Activated T-cell treated with anti-CD3 and anti-CD28 coated beads, Interleukin-2, amount 50 U/mL, for 24 hours (primary cell): ENCODE results near the gene TRRAP.
"Not testable (repeated sequence)": the region's sequence is repeated elsewhere in the genome, so short reads cannot be mapped to it uniquely, and the experiment has no call there.

Experiments used
- DNase-seq: peaks from one replicate; pipeline ENCODE4 v3.0.0-alpha.2; 2020
- H3K27ac Mint-ChIP-seq: 2 replicates; pipeline ENCODE4 v1.8.0; 2020; ENCODE audit warnings: mild to moderate bottlenecking, mixed read lengths
- H3K27me3 Mint-ChIP-seq: 2 replicates; pipeline ENCODE4 v1.8.0; 2020; ENCODE audit warnings: mixed read lengths
- H3K36me3 Mint-ChIP-seq: 2 replicates; pipeline ENCODE4 v1.8.0; 2020; ENCODE audit warnings: low read depth, mixed read lengths
- H3K4me1 Mint-ChIP-seq: 2 replicates; pipeline ENCODE4 v1.8.0; 2020; ENCODE audit warnings: low read depth, mixed read lengths
- H3K4me3 Mint-ChIP-seq: 2 replicates; pipeline ENCODE4 v1.8.0; 2020; ENCODE audit warnings: mild to moderate bottlenecking, moderate library complexity, mixed read lengths
- H3K9me3 Mint-ChIP-seq: 2 replicates; pipeline ENCODE4 v1.8.0; 2020; ENCODE audit warnings: mixed read lengths

Gene TRRAP

GRCh38 chr7:98878365-98879197 is at the start of gene TRRAP:
Gene TRRAP, plus strand, starts transcription at chr7:98878532. Its CDS starts 2,619 bp downstream, at chr7:98881151.
- peak; percentile 90 for DNase-seq
- Mint-ChIP-seq H3K36me3 (peaks cover 44% of the 10 kb centered on the region), H3K4me1 (peaks cover 27% of the 10 kb centered on the region), H3K4me3 (peak within 1 kb of the TSS; percentile 93), H3K27me3 (peaks cover 3% of the 10 kb centered on the region), H3K9me3 (no peaks in the 10 kb centered on the region), H3K27ac (peak within 1 kb of the TSS; percentile 96)

GRCh38 chr7:98830972-98831548 is 47.3 kb upstream of the TRRAP start:
- H3K27me3 Mint-ChIP-seq: peaks cover 11% of the 10 kb centered on the region
- no peaks in the 10 kb centered on the region for H3K4me1 Mint-ChIP-seq
- no peak overlapping the region for H3K27ac Mint-ChIP-seq
- no peaks in the 10 kb centered on the region for H3K9me3 Mint-ChIP-seq
- no peak for DNase-seq
- no peak overlapping the region for H3K4me3 Mint-ChIP-seq
- no peaks in the 10 kb centered on the region for H3K36me3 Mint-ChIP-seq

GRCh38 chr7:98831641-98832221 is 46.6 kb upstream of the TRRAP start:
- Mint-ChIP-seq H3K36me3 (no peaks in the 10 kb centered on the region), H3K4me3 (no peak overlapping the region), H3K27ac (no peak overlapping the region), H3K9me3 (no peaks in the 10 kb centered on the region), H3K4me1 (no peaks in the 10 kb centered on the region), H3K27me3 (peaks cover 12% of the 10 kb centered on the region)
- DNase-seq: peak; percentile 49

DNA sequence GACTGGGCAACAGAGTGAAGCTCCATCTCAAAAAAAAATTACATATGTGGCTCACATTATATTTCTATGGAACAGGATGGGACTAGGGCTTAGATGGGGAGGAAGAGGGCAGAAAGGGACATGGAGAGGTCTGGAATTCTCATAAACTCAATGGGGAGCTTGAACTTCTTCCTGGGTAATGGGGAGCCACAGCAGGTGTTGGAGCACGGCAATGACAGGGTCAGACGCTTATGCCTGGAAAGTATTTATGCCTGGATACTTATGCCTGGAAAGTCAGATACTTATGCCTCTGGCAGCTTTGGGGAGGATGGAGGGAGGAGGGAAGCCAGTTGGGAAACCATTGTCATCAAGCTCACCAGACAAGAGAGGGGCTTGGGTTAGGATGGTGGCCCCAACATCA is 45.3 kb upstream of the TRRAP start:
- no peak overlapping the region for H3K4me3 Mint-ChIP-seq
- no peaks in the 10 kb centered on the region for H3K4me1 Mint-ChIP-seq
- no peaks in the 10 kb centered on the region for H3K36me3 Mint-ChIP-seq

DNA sequence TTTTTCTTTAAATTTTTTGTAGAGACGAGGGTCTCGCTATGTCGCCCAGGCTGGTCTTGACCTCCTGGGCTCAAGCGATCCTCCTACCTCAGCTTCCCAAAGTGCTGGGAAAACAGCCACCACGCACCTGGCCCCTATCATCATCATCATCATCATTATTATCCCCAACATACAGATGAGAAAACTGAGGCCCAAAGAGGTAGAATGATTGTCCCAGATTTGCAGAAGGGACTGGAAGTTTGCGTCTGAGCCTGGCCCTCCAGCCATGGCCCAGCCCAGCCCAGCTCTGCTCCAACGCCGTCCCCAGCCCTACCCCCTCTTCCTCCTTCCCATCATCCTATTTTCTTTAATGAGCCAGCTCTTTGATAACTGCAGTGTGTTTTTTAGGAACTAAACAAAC is 43.4 kb upstream of the TRRAP start:
- Mint-ChIP-seq H3K36me3 (no peaks in the 10 kb centered on the region), H3K4me3 (no peak overlapping the region), H3K9me3 (no peaks in the 10 kb centered on the region), H3K27me3 (peaks cover 15% of the 10 kb centered on the region), H3K4me1 (no peaks in the 10 kb centered on the region), H3K27ac (no peak overlapping the region)
- DNase-seq: no peak

More for the DNA sequence above, 45.3 kb upstream of the TRRAP start:
- H3K27me3 Mint-ChIP-seq: peaks cover 16% of the 10 kb centered on the region
- no peaks in the 10 kb centered on the region for H3K9me3 Mint-ChIP-seq
- H3K27ac Mint-ChIP-seq: no peak overlapping the region
- no peak for DNase-seq

- H3K9me3 Mint-ChIP-seq: no peaks in the 10 kb centered on the region
- H3K4me3 Mint-ChIP-seq: no peak overlapping the region
- no peaks in the 10 kb centered on the region for H3K36me3 Mint-ChIP-seq
- peaks cover 2% of the 10 kb centered on the region for H3K4me1 Mint-ChIP-seq
- peak; percentile 35 for DNase-seq
- H3K27me3 Mint-ChIP-seq: peaks cover 18% of the 10 kb centered on the region
- H3K27ac Mint-ChIP-seq: no peak overlapping the region
These were observed 41.3 kb upstream of the TRRAP start for GRCh38 chr7:98836811-98837629.

DNA sequence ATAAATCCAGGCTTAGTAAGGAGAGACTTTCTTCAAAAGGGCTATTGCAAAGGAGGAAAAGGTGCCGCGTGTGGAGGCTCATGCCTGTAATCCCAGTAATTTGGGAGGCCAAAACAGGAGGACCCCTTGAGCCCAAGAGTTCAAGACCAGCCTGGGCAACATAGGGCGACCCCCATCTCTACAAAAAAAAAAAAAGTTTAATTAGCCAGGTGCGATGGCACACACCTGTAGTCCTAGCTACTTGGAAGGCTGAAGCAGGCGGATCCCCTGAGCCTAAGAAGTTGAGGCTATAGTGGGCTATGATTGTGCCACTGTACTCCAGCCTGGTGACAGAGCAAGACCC is 40.7 kb upstream of the TRRAP start:
- peaks cover 18% of the 10 kb centered on the region for H3K27me3 Mint-ChIP-seq
- H3K36me3 Mint-ChIP-seq: no peaks in the 10 kb centered on the region
- H3K4me1 Mint-ChIP-seq: peaks cover 2% of the 10 kb centered on the region
- no peaks in the 10 kb centered on the region for H3K9me3 Mint-ChIP-seq
- H3K27ac Mint-ChIP-seq: no peak overlapping the region
- DNase-seq: no peak
- H3K4me3 Mint-ChIP-seq: no peak overlapping the region

GRCh38 chr7:98840096-98840495 is 38.2 kb upstream of the TRRAP start:
- peaks cover 2% of the 10 kb centered on the region for H3K4me1 Mint-ChIP-seq
- no peak overlapping the region for H3K27ac Mint-ChIP-seq
- H3K9me3 Mint-ChIP-seq: no peaks in the 10 kb centered on the region
- peaks cover 18% of the 10 kb centered on the region for H3K27me3 Mint-ChIP-seq
- DNase-seq: no peak
- H3K36me3 Mint-ChIP-seq: no peaks in the 10 kb centered on the region
- no peak overlapping the region for H3K4me3 Mint-ChIP-seq

- Mint-ChIP-seq H3K4me1 (peaks cover 2% of the 10 kb centered on the region), H3K27me3 (peaks cover 18% of the 10 kb centered on the region), H3K9me3 (no peaks in the 10 kb centered on the region), H3K4me3 (no peak overlapping the region), H3K36me3 (no peaks in the 10 kb centered on the region), H3K27ac (no peak overlapping the region)
- no peak for DNase-seq
These were observed 37.6 kb upstream of the TRRAP start for GRCh38 chr7:98840722-98841121.

GRCh38 chr7:98841179-98841997 is 36.9 kb upstream of the TRRAP start:
- H3K27ac Mint-ChIP-seq: no peak overlapping the region
- peak; percentile 85 for DNase-seq
- peaks cover 18% of the 10 kb centered on the region for H3K27me3 Mint-ChIP-seq
- H3K4me3 Mint-ChIP-seq: no peak overlapping the region
- peaks cover 2% of the 10 kb centered on the region for H3K4me1 Mint-ChIP-seq
- H3K36me3 Mint-ChIP-seq: no peaks in the 10 kb centered on the region
- H3K9me3 Mint-ChIP-seq: no peaks in the 10 kb centered on the region

DNA sequence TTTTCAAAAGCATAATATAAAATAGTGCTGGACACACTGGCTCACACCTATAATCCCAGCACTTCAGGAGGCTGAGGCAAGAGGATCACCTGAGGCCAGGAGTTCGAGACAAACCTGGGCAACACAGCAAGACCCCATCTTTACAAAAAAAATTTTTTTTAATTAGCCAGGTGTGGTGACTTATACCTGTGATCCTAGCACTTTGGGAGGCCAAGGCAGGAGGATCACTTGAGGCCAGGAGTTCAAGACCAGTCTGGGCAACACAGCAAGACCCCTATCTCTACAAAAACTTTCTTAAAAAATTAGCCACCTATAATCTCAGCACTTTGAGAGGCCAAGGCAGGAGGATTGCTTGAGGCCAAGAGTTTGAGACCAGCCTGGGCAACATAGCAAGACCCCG is 35.8 kb upstream of the TRRAP start:
- not testable (repeated sequence) for H3K4me3 Mint-ChIP-seq, H3K36me3 Mint-ChIP-seq, H3K27ac Mint-ChIP-seq, H3K4me1 Mint-ChIP-seq, H3K9me3 Mint-ChIP-seq, DNase-seq
- H3K27me3 Mint-ChIP-seq: peaks cover 10% of the 10 kb centered on the region

DNA sequence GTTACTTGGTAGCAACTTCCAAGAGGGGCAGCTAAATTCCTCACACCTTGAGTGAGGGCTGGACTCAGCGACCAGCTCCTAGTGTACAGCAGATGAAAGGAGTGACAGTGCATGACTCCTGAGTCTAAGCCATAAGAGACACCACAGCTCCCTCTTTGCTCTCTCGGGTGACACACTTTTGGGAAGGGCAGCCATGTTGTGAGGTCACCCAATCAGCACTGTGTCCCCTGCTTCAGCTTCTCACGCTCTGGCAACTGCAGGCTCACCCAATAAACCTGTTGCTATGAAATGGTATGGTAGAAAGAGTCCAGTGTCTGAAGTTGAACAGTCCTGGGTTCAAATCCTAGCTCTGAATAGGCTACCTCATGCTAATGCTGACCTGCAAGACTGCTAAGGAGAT is 29.4 kb upstream of the TRRAP start:
- Mint-ChIP-seq H3K4me3 (no peak overlapping the region), H3K9me3 (peaks cover 8% of the 10 kb centered on the region), H3K4me1 (no peaks in the 10 kb centered on the region), H3K27me3 (peaks cover 2% of the 10 kb centered on the region), H3K27ac (no peak overlapping the region), H3K36me3 (no peaks in the 10 kb centered on the region)
- no peak for DNase-seq

- Mint-ChIP-seq H3K9me3 (peaks cover 8% of the 10 kb centered on the region), H3K4me3 (no peak overlapping the region), H3K36me3 (no peaks in the 10 kb centered on the region), H3K4me1 (no peaks in the 10 kb centered on the region), H3K27me3 (peaks cover 2% of the 10 kb centered on the region), H3K27ac (no peak overlapping the region)
- DNase-seq: no peak
These were observed 25.5 kb upstream of the TRRAP start for GRCh38 chr7:98852826-98853225.
